Panc1 (cell line): ENCODE measurements around the gene UBQLN1.

Experiments
- CTCF ChIP-seq: fragments of 450-650 bp; IDR thresholded peaks from 2 replicates; pipeline ENCODE4 v1.5.1; 2017; ENCODE audit warnings: mild to moderate bottlenecking
- POLR2AphosphoS5 ChIP-seq: IDR thresholded peaks from 2 replicates; pipeline ENCODE4 v1.6.1; 2012; ENCODE audit warnings: mild to moderate bottlenecking, low read depth, low read length, moderate library complexity
- REST ChIP-seq, 2 experiments: IDR thresholded peaks; 2 replicates each; pipeline ENCODE4 v1.6.1; 2011 to 2012; ENCODE audit warnings: low read depth in 2 of 2, control low read depth in 1 of 2, low read length in 1 of 2, mild to moderate bottlenecking in 1 of 2, moderate library complexity in 1 of 2; ENCODE audit not compliant: insufficient read depth in 1 of 2
- SIN3A ChIP-seq: IDR thresholded peaks from 2 replicates; pipeline ENCODE4 v1.6.1; 2012; ENCODE audit warnings: low read depth, mild to moderate bottlenecking, low read length, moderate library complexity, borderline replicate concordance; ENCODE audit not compliant: insufficient read depth

- TF ChIP-seq CTCF (no peak), REST (IDR thresholded peaks at IDR 0.05; ENCODE audit: insufficient read depth in 1 of 2, low read depth in 2 of 2, low read length in 1 of 2) (no peak), POLR2AphosphoS5 (no peak), SIN3A (no peak)
Measured at GRCh38 chr9:83698976-83699585, 8.7 kb downstream of the UBQLN1 start.
